HG02852 (cell line): Measurements from ENCODE around the gene ZBTB7C.

Source experiments
- ATAC-seq: cut with Tn5 transposase; IDR thresholded peaks from one replicate; pipeline ENCODE4 v1.9.1; 2021; ENCODE audit warnings: mild to moderate bottlenecking, moderate library complexity; ENCODE audit not compliant: unreplicated experiment

The ZBTB7C gene

DNA sequence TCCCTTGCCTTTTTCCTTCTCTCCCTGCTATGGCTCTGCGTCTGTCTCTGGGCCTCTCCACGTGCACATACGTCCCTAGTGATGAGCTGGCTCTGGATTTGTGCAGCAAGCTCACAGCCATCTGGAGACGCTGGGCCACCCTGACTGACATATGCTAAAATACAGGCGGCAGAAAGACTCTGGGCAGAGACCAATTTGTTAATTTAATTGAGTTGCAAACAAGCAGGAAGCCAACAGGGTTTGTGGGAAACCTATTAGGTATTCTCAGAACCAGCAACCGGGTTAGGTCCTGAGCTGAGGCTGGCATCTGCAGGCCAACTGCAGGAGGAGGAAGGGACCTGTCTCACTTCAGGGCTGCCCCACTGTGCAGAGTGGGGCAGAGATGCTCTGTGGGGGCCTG lies 425.2 kb downstream of the ZBTB7C start:
- no peak for ATAC-seq

DNA sequence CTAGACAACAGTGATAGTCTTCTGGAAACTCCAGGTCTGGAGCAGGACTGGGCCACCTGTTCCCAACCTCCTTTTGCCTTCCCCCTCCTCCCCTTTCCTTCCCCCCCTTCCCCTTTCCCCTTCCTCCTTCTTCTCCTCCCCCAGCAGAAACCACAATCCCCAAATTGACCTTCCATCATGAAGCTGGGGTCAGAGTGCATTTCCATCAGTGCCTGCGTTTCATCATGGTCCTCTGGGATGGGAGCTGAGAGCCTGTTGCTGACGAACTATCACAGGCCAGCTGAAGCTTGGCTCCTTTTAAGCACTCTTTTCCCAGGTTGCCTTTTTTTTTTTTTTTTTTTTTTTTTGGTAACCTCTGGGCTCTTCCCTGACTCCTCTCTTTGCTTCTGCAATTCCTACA lies 426.1 kb downstream of the ZBTB7C start:
- ATAC-seq = no peak

DNA sequence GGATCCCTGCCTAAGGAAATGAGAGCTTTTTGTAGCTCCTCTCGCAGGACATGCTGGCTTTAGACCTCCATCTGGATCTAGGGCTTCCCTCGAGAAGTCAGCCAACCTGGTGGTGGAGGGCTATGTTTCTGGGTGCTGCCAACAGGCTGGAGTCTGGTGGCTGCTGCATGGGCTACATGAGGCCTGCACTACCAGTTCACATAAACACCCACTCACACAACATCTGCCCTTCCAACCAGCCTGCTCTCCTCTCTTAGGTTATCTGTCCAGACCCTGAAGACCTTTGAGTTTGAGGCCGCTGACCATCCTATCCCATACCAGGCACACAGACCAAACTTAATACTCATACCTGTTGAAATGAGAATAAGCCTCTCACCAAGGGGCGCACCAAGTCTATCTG lies 427.4 kb downstream of the ZBTB7C start:
- ATAC-seq = no peak

DNA sequence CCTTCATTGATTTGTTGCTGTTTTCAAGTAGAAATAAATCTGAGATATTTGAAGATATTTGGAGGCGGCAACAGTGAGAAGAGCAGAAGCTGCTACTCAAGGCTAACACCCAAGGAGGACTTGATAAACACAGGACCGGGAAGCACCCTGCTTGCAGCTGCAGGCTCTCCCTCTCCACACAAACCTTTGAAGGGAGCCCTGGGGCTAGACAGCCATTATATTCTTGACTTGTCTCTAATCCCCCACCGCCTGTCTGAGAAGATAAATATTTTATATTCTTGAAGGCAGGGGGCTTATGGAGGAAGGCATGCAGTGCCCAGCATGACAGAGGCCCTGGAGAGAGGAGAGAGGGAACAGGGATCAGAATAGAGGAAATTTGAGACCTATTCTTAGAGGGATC lies 427.9 kb downstream of the ZBTB7C start:
- no peak for ATAC-seq

DNA sequence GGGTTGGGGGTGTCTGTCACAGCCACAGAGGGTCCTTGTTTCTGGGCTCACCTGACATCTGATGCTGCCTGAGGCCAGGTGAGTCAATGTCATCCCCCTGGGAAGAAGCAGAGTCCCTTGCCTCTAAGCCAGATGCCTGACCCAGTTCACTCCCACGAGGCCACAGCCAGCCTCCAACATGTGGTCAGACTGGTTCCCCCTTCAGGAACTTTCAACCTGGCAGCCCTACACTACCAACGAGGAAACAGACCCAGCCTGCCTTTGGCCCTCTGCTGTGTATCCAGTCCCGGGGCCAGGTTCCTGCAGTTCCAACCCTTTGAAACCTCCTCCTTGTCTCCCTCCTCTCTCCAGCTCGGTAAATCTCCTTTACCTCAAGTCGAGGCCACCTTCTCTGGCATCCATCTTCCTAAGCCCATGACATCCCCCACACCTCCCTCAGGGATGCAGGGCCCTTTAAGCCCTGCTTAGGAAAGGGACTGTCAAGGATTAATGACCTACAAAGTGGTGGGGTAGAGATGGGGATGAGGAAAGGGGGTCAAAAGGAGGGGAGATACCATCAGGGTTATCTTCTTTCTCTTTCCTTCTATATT lies 429.5 kb downstream of the ZBTB7C start:
- ATAC-seq = no peak

DNA sequence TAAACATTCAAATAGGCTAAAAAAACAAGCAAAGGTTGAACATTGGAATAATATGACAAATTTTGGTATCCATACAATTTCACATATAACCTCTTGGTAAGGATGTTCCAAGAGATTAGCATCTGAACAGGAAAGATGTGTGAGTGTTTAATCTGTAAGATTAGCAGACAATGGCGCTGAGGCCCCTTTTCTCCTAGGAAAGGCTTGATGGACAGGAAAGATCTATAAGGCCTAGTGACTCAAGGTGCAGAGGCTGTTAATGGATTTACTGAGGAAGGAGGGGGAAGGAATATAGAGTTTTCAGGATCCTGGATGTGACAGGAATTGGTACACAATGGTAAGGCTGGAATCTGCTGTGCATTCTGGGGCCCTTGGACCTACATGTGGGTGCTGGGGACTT lies 430.6 kb downstream of the ZBTB7C start:
- ATAC-seq = no peak

DNA sequence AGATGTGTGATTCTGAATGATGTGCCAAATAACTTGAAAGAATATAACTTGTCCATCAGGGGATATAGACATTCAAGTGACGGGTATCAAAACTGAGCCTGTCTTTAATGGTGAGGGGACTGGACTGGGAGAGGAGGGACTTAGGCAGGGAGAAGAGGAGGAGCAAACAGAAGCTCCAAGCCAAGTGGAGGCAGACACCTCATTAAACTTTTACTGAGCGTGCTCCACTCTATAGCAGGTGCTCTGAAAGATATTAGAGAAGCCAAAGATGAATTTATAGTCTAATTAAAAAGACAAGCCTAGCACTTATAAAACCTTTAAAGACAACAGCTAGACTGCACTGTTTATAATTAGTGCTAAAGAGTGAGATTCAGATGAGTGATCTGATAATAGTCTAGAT lies 431.0 kb downstream of the ZBTB7C start:
- no peak for ATAC-seq
